HG03103 (cell line): ENCODE data around the gene TNRC6A.
"Not testable (repeated sequence)": the region's sequence is repeated elsewhere in the genome, so short reads cannot be mapped to it uniquely, and the experiment has no call there.

Source experiments
- ATAC-seq: cut with Tn5 transposase; IDR thresholded peaks from one replicate; pipeline ENCODE4 v1.9.1; 2021; ENCODE audit warnings: low read depth; ENCODE audit not compliant: unreplicated experiment

The TNRC6A gene

DNA sequence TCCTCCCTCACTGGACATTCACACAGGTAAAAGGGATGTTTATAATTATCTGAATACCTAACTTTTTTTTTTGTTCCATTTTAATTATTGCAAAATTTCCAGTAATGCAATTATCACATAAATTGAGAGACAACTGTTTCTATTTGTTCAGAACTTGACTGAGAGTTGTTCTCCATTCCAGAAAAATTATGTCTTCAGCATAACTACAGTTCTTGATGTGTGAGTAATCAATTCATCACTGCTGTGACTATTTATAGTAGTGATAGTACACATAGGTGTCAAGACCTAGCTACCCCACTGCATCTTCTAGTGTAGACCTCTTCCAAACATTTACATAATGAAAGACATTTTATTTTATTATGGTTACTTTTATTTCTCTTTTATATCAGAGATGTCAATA is 5.8 kb upstream of the TNRC6A start:
- ATAC-seq, result no peak

DNA sequence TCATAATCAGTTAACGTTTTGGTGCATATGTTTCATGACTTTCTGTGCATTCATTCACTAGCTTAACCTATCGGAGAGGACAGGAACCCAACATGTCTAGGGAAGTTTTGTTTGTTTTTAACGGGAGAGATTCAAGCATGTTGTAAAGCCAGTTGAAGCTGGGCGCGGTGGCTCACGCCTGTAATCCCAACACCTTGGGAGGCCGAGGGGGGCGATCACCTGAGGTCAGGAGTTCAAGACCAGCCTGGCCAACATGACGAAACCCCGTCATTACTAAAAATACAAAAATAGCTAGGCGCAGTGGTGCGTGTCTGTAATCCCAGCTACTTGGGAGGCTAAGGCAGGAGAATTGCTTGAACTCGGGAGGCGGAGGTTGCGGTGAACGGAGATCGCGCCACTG is 1.4 kb upstream of the TNRC6A start:
- no peak for ATAC-seq

DNA sequence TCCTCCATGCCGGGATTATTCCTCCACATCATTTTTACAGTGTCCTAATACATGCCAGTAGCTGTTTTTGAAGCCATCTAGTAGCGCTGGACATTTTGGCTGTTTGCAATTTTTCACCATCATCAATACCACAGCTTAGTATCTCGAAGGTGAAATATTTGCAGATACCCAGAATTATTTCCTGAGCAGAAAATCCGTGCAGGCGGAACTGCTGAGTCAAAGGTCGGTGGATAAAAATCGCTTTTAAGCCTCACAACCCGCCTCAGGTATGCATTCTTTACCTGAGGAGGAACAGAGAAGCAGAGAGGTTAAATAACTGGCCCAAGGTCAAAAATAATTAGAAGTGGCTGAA is 584 bp upstream of the TNRC6A start:
- ATAC-seq, result no peak

DNA sequence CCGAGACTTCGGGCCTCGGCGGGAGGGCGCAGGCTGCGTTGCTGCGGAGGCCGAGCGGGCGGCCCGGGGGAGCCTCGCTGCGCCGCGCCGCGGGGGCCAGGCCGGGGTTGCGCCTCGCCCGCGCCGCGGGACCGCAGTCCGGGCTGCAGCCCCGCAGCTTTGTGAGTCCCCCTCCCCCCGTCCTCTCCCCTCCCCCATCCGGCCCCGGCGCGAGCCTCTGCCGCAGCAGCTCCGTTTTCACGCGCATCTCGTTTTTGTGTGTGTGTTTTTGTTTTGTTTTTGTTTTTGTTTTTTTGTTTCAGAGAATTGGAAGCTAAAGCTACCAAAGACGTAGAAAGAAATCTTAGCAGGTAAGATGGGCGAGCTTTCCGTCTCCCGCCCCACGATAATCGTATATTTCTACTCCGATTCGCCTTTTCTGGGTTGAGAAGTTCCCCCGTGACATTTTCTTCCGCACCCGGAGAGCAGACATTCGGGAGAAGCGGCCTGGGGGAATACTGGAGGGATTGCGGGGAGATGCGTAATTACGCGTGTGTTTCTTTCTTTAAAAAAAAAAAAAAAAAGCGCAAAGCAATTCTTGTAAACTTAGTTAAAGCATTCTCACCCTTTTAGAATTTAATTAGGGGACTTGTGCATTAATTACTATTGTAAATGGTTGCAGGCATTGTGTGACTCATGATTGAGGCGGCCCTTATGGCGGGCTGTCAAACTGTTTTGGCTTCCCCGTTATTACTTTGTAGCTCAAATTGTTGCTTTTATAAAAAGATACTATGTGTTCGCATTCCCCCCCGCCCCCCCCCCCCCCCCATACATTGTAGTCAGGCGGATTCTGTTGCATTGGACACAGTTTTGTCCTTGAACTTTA is 732 bp downstream of the TNRC6A start:
- peak; percentile 24 for ATAC-seq

DNA sequence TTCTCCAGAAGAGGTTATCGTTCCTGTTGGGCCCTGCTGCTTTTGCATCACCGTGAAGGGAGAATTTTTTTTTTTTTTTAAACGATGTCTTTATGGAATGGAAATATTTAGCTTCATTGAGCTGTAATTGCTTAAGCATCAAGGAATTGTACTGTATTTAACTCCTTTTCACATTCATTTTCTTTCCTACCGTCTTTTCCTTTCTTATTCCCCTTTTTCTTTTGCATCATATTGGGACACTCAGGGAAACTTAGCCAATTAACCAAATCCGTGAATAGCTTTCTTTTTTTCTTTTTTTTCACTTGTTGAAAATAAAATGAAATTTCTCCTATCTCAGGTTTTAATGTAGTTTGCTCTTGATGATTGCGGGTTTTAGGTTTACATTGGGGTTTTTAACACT is 1.5 kb downstream of the TNRC6A start:
- ATAC-seq, result no peak

DNA sequence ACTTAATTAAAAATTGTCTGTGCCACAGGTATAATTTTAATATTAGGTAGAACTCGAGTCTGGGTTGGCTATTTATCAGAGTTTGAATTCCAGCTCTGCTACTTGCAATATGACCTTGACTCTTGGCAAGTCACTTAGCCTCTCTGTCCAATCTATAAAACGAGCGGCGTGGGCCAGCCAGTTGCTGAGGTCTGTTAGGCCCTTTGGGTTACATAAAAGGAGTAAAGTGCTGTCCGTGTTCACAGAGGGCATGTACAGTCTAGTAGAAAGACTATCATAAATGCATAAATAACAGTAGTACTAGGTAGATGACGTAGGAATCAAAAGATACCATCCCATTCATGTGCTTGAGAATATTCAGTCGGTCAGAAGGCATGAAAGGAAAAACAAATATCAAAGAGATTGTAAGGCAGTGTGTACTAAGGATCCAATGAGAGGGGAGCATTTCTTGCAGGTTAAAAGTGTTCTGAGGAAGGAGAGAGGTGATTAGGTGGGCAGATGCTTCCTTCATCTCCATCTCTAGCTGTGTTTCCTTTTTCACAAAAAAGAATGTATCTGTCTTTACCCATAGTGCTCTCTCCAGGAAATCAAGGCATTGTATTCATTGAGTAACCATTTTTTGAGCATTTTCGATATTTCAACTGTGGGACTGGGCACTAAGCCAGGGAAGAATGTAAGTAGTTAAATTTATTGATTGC is 2.4 kb downstream of the TNRC6A start:
- no peak for ATAC-seq

DNA sequence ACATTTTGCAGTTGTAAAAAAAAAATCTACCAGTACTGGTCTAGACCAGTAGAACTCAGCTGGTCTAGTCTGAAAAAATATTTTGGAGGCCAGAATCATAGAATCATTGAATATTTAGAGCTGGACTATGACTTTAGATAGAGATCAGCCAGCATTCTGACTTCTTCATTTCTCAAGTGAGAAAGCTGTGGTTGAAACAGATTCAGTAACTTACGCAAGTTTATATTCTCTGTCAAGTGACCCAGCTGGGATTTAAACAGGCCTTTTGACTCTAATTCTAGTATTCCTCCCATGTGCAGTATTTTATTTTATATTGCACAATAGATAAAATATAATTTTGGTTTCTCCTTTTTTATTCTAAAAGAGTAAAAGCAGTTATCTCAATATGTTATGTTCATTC is 4.9 kb downstream of the TNRC6A start:
- no peak for ATAC-seq

DNA sequence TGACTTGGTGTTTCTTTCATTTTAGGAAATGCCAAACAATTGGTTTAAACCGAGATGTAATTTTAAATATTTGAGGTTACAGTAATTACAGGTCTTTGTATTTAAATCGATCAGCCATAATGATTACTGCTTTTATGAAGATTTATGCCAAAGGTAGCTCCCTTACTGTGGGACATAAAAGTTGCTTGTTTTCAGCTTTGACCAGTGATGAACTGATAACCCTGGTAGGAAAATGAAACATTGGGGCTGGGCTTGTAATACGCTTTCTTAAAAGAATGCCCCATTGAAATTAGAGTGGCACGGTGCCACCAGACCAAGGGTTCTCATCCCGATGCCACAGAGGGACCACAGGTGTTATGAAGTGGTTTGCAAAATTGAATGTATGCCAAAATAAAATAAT is 7.3 kb downstream of the TNRC6A start:
- ATAC-seq, result no peak

DNA sequence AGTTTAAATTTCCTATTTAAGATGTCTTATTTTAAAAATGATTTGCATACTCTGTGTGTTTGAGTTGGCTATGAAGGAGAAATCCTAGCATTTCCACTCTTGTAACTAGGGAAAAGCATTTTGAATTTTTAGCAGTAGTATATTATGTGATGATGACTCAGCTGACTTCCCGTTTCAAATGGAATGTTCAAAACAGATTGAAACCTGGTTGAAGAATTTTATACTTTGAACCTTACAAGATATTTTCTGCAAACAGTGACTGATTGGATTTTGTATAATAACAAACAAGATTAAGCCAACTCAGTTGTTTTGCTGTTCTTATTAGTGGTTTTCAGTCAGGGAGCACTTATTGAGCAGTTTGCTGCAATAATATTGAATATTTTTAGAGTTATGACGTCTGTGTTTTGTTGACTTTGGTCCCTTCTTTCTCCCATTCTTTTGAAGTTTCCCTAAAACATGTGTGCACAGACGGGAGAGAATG is 8.0 kb downstream of the TNRC6A start:
- no peak for ATAC-seq

DNA sequence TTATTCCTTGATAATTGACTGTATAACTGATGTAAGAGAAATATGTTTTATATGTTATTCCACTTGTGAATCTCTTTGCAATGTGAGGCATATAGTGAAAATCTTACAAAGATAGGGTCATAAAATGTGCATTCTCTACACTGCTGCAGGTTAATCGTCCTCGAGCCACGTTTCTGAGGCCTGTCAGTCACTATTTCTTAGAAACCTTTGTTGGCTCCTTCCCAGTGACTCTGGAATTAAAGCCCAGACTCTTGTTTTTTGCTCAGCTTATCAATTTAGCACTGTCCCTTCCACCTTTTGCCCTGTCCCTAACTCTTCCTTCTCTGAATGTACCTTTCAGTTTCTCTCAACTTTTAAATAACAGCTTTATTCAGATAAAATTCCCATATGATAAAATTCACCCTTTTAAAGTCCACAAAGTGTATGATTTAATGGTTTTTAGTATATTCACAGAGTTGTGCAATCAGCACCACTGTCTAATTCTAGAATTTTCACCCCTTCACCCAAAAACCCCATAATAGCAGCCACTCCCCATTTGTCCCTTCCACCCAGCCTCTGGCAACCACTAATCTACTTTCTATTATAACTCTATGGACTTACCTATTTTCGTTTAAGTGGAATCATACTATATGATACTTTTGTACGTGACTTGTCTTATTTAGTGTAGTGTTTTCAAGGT is 8.6 kb downstream of the TNRC6A start:
- no peak for ATAC-seq

DNA sequence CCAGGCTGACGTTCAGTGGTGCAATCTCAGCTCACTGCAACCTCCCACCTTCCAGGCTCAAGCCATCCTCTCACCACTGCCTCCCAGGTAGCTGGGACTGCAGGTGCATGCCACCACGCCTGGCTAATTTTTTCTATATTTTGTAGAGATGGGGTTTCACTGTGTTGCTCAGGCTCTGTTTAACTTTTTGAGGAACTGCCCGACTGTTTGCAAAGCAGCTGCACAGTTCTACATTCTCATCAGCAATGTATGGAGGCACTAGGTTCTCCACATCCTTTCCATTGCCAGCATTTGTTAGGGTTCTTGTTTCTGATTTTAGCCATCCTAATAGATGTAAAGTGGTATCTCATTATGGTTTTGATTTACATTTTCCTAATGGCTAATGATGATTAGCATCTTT is 9.4 kb downstream of the TNRC6A start:
- ATAC-seq, result no peak

DNA sequence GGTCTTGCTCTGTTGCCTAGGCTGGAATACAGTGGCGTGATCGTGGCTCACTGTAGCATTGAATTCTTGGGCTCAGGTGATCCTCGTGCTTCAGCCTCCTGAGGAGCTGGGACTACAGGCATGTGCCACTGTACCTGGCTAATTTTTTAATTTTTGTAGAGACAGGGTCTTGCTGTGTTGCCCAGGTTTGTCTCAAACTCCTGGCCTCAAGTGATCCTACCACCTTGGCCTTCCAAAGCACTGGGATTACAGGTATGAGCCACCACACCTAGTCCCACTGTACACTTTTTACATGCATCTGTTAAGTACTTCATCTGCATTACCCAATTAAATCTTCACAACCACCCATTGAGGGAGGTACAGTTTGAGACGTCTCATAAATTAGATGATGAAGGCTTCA is 12.4 kb downstream of the TNRC6A start:
- no peak for ATAC-seq

DNA sequence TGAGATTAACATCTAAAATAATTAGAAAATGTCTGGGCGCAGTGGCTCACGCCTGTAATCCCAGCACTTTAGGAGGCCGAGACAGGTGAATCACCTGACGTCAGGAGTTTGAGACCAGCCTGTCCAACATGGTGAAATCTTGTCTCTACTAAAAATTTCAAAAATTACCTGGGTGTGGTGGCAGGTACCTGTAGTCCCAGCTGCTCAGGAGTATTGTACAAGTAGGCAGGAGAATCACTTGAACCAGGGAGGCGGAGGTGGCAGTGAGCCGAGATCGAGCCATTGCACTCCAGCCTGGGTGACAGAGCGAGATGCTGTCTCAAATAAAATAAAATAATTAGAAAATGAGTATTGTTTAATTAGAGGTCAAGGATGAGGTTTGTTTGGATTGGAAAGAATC is 13.2 kb downstream of the TNRC6A start:
- ATAC-seq, result not testable (repeated sequence)

DNA sequence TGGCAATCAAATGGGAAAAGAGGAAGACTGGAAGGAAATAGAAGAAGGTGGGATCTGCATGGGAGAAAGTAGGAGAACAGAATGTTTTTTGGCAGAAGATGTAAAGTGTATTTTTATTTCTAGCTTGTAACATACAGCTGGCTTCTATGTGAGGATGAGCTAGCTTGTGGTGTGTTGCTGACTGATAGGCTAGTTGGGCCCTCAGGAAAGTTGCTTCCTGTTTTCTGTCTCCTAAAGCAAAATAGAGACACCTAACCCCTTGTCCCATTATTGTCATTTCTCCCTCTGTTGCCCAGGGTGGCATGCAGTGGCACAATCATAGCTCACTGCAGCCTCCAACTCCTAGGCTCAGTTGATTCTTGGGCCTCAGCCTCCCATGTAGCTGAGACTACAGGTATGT is 15.9 kb downstream of the TNRC6A start:
- ATAC-seq, result no peak

DNA sequence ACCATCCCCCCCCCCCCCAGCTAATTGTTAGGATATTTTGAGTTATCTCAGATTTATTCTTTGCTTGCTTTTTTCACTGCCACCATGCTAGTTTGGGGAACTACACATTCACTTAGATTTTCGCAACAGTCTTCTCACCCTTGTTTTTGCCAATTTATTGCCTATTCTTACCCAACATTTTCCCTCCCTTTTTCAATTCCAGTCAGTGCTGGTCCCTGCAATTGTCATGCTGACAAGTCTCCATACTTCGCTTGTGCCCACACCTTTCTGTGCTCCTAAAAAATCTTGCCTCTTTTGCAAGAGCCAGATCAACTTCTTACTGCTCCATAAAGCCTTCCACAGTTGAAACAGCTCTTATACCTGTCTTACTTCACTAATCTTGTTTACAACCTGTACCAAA is 16.3 kb downstream of the TNRC6A start:
- ATAC-seq, result no peak

DNA sequence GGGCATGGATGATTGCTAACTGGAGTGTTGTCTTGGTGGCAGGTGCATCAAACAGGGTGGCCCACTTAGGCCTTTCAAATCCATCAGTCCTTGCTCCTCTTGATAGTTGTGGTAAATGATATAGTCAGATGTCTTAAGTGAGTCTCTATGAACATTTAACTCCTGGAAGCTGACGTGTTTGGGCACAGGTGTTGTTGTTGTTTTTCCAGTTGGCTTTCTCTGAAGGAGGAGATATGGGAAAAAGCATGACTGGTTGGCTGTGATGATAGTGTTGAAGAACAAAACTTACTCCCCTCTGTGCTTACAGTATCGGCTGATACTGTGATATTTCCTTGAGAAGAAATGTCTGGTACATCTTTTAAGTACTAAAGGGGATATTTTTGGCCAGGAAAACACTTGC is 18.0 kb downstream of the TNRC6A start:
- ATAC-seq, result no peak

DNA sequence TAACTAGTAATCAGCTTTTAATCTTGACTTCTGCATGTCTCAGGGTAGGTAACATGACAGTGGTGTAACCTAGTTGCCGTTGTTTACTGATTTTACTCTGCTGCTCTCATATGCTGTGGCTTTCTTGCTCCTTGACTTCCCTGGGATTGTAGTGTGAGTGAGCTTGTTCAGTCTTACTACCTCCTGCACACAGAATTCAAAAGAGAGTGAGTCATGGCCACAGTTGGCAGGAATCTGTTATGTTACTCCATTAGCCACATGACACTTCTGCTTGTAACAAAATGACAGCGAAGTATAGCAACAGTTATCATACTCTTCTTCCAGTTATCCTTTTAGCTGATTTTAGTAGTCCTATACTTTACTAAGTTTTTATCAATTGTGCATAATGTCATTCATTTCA is 18.8 kb downstream of the TNRC6A start:
- ATAC-seq, result no peak

DNA sequence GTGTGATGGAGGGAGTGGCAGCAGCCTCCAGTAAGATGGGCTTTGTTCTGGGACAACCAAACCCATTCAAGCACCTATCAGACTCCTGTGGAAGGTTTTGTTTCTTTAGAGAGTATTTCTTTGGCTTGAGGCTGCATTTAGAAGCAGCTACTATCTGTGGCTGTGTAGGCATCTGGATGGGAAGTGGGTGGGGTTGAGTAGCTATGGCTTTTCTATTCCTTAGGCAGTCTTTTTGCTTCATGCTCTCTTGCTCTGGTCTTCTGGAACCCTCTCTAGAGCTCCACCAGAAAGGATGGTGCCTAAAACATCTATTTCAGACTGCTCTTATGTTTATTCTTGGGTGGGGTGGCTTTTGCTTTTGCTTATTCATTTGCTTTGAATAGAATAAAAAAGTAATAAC is 19.9 kb downstream of the TNRC6A start:
- ATAC-seq, result no peak

DNA sequence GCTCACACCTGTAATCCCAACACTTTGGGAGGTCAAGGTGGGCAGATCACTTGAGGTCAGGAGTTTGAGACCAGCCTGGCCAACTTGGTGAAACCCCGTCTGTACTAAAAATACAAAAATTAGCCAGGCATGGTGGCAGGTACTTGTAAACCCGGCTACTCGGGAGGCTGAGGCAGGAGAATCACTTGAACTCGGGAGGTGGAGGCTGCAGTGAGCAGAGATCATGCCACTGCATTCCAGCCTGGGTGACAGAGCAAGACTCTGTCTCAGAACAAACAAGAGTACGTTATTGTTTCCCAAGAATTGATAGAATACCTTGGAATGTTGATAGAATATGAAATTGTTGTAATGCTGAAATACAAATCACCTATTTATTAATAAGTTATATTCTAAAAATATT is 20.4 kb downstream of the TNRC6A start:
- ATAC-seq, result not testable (repeated sequence)

DNA sequence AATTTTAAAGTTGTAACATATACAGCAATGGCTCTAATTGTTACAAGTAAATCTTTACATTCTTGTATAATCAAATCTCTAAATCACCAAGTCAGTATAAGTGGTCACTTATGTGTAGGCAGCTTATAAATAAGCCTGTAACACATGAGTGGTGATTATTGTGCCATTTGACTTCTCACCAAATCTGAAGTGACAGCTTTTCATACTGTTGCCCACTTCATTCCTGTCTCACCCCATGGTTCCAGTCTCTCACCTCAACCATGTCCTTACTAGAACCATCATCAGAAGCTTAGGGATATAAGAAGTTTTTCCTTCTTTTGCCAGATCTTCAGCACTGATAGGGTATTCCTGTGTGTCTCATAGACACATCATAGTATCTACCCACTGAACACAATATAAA is 23.5 kb downstream of the TNRC6A start:
- no peak for ATAC-seq

DNA sequence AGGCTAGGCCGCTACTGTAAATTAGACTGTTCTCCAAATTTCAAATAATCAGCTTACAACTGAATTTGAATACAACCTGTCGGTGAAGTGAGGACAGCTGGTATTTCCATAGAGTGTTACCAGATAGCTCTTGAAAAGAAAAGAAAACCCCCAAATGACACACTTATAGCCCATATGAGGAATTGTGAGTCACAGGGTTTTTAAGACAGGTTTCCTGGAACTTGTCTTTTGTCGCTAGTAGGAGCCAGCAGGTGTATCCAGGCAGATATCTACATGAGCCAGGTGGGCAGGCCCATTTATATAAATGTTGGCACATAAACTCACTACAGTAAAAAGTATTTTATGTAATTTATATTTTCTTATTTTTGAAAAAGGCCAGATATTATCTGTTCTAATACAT is 24.0 kb downstream of the TNRC6A start:
- ATAC-seq, result no peak

DNA sequence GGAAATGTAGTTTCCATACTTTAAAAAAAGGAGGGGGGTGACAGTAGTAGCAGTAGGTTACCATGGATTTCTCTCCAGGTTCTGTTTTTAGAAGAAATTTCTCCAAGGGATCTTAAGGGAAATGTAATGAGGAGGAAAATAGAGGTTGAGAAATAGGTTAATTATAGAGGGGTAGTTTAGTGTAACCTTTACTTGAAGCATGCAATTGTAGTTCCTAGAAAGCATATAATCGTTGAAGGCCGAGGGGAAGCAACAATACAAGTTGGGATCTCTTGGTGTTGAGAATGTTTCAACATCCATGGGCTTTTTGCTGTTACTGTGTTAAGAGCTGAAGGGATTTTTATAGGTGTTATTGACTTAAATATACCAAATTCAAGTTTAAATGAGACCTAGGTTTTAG is 25.1 kb downstream of the TNRC6A start:
- no peak for ATAC-seq
